GM19193 (cell line): ENCODE results near the gene STXBP3.

ENCODE experiments used
- POLR2A ChIP-seq: IDR thresholded peaks from 4 replicates; pipeline ENCODE4 v1.6.1; 2011; ENCODE audit not compliant: insufficient read depth, insufficient read length; ENCODE audit errors: extremely low read depth

STXBP3 gene

DNA sequence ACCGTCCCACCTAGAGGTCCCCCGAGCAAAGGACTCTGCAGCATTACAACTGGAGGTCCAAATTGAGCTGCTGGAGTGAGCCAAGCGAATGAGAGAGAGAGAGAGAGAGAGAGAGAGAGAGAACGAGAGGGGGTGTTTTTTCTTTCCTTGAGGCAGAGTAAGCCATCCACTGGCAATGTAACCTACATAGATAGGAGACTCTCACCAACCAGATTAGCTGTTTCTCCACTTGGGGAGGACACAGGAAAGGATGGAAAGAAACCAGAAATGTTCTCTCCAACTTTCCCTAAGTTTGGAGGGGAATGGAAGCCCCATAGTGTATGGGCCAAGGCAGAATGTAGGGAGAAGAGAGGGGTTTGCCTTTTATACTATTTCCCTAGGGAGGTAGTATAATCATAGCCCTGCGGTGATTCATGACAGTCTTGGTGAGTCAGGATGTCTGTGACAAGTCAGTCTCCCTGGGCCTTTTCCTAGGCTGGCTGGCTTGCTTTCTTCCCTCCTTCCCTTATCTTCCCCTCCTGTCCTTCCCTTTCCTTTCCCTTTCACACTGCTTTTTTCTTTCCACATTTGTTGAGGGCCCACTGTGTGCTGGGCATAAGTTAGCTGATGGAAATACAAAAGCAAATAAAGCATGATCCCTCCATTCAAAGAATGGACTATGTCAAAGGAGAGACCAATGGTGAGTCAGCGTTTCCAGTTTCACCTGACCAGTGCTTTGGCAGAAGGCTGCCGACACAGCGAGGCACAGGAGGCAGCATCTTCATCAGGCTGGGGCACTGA, 26.6 kb upstream of the STXBP3 start:
- TF ChIP-seq POLR2A, result no peak

DNA sequence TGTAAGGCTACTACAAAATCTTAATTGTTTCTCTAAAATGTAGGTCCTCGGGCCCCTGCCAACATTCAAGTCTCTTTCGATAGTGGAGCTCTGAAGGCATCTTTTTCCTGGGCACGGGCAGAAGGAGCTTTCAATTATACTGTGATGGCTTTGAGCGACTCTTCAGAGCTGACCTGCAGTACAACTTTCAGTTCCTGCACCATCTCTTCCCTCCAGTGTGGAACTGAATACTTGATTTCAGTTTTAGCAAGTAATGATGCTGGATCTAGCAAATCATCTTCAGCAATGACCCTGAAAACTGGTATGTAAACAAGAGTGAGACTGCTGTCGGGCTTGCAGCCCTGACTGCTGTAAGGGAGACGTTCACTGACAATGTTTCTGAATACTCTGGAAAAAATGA, 24.2 kb upstream of the STXBP3 start:
- no peak for TF ChIP-seq POLR2A

DNA sequence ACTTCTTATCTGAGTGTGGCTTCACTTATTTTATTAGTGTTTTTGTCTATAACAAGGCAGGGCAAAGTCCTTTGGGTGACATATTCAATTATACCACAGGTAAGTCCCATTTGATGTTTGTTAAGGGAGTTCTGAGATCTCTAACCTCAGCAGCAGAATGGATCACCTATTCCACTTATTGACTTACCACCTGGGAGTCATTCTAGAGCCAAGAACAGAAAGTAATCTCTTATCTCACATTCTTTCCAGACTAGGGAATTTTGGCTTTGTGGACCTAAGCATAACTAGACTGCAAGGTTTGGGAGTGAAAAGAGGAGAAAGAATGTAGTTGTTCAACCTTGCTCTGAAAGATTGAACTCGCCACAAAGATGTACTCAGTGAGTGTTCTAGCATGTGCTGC, 20.6 kb upstream of the STXBP3 start:
- TF ChIP-seq POLR2A, result no peak

DNA sequence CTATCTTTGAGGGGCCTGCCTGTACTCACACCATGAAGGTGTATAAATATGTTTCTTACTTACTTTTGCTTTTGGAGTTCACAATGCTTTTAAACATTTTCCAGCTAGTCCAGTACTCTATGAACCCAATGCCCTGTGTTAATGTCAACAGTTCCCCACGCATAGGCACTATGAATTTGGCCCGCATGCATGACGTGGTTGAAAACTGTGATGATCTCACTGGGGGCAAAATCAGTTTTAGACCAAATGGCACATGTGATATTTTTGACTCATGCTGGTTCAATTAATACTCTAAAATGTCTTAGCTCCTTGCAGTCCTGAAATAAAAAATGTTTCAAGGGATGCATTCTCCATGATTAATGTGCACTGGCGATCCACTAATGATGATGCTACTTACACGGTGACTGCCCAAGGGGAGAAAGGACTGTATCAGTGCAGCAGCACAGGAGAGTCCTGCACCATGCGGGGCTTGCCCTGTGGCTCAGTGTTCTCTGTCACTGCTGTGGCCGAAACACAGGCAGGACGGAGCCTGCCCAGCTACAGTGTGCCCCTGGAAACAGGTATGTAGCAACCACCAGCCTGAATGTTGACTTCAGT, 18.0 kb upstream of the STXBP3 start:
- no peak for TF ChIP-seq POLR2A

DNA sequence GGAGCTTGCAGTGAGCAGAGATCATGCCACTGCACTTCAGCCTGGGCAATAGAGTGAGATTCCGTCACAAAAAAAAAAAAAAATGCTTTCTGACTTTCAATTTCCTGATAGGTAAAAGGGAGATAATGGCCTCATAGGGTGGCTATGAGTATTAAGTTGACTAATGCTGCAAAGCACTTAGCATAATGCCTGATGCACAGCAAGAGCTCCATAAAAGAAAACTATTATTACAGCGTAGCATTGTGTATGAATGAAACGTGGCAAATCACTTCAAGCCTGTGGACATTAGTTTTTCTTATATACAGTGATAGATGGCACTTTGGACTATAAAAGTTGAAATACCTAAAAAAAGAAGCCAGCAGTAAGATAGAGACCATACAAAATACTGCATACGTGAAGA, 17.0 kb upstream of the STXBP3 start:
- TF ChIP-seq POLR2A, result no peak

DNA sequence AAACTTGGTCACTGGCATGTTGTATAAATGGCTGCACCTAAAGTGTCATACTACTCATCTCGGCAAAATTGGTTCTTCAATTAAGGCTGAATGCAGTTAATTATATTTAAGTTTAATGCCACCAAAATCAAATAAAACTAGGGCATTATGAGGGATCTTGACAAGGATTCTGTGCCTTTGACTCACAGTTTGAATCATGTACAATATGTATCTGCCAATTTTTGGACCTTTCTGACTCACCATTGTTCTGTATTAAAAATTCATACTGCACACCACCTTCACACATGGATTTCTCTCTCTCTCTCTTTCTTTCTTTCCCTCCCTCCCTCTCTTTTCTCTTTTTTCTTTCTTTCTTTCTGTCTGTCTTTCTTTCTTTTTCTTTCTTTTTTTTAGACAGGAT, 14.1 kb upstream of the STXBP3 start:
- TF ChIP-seq POLR2A, result no peak

DNA sequence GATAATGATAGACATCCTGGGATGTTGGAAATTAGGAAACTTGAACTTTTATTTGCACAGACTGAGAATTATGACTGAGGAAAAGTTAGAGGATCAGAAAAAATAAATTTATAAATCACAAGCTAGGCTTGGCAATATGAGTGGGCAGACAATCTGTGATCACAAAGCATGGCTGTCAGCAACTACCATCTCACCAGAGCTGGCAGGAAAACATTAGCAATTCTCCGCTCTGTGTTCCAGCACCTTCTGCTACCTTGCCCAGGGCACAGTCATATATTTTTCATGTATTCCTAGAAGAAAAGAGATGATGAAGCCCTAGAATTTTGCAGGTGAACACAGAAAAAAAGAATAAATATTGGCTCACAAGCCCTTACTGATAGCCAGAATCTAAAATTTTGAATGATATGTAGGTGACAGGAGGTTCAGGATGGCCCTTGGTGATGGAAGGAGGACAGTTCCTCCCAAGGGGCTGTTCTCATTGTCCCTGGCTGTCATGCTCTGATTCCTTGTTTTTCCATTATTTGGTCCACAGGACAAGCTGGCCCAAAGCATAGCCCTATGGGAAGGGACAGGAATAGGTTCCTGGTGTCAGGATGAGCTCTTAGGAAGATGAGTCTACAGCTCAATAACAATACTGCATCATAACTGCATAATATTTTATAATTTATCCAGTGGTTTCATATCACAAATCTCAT, 12.2 kb upstream of the STXBP3 start:
- no peak for TF ChIP-seq POLR2A

DNA sequence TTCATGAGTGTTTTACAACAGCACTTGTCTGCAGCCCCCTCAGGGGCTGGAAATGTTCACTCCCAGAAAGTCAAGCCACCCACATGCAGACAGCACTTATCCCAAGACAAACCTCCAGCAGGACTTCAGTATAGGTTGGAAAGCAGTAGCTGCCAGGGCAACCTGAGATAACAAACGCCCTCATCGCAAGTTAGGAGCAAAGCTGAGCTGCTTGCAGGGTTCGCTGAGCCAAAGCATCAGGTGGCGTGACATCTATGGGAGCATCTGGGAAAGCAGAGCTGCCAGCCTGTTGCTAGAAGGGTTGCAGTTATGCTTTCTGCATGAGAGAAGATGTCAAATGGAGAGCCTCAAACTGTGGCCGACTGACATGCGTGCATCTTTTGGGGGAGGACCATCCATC, 4.2 kb upstream of the STXBP3 start:
- no peak for TF ChIP-seq POLR2A

DNA sequence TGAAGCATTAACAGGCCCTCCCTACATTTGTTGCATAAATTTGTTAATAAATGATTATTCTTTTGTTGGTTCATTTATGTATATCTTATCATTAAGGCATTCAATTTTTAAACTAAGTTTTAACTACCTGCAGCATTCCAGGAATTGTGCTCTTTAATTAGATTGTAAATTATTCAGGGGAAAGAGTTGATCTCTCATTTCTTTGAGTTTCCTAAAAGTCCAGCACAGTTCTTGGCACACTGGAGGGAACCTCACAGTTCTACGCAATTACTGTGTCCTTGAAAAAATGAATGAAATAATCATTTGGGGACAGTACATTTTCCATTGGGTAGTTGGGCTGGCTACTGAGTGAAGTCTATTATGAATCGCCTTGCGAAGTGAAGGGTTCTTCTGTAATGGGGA, 493 bp upstream of the STXBP3 start:
- no peak for TF ChIP-seq POLR2A

DNA sequence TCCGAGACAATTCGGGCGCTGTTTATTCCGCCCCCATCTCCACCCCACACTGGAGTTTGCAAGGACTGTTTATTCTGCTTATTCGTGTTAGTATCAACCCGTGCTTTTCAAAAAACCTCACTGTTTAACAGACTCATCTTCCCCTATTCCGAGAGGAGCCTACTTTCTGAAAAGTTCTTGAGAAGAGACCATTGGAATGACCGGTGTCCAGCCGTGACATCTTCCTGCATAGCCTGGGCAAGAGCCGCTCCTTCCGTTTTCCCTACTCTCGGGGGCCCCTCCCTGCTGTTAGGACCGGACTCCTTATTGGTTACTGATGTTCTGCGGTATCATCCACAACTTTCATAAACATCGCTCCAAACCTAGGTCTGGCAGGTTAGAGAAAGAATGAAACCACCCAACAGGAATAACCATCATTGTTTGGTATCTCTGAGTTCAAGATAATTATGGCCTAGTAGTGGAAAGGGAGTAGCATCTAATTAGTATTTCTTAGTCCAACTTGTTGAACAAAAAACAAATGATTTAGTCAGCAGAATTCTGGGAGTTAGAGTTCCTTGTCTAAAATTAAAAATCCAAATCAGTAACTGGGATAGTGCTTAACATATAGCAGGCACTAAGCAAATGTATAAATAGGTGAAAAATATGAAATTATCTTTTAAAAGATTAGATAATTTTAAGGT, 837 bp downstream of the STXBP3 start:
- no peak for TF ChIP-seq POLR2A

DNA sequence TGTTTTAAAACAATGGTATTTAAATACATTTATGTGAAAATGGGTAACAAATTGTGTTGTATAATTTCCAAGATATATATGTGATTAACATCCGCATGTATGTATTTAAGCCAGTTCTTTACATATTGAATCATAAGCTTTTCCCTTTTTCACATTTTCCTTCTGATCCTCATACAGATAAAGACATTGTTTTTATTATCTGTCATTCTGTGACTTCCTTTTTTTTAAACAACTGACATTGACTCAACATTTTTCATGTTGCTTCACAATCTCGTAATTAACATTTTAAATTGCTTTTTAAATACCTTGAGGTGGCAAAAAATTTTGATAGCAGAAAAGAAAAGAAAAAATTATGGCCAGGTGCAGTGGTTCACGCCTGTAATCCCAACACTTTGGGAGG, 1.4 kb downstream of the STXBP3 start:
- no peak for TF ChIP-seq POLR2A

DNA sequence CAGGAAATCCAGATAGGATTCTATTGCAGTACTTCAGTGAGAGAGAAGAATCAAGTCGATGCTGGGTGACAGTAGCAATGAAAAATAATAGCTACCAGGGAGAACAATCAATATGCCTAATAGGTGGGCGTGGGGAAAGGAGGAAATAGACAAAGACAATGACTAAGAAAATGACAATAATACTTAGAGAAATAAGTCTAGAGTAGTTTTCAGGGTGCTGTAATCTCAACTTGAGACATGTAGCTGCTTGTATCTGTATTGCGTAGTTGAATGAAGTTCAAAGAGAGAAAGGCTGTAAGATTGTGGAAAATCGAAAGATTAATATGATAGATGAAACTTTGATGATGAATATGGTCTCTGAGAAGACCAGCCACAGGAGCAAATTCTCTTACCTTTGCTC, 2.6 kb downstream of the STXBP3 start:
- no peak for TF ChIP-seq POLR2A

DNA sequence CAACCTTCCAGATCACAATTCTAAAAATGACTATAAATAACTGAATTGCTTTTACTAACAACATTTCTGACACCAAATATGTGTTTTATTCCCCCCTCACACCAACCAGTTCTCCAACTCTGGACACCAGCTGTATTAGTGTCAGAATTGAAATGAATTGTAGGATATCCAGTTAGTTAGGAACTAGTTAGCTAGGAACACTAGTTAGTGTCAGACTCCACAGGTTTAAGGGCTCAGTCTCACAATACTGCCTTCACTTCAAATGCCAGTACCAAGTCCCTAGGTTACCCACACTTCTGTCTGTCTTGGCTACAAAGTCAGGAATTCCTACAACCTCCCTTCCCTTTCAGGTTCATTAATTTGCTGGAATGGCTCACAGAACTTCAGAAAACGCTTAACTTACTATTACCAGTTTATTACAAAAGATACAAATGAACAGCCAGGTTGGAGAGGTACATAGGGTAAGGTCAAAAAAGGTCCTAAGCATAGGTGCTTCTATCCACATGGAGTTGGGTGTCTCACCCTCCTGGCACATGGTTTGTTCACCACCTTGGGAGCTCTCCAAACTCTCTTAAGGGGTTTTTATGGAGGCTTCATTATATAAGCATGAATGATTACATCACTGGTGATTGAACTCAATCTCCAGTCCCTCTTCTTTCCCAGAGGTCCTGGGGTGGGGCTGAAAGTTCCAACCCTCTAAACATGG, 4.2 kb downstream of the STXBP3 start:
- TF ChIP-seq POLR2A, result no peak

DNA sequence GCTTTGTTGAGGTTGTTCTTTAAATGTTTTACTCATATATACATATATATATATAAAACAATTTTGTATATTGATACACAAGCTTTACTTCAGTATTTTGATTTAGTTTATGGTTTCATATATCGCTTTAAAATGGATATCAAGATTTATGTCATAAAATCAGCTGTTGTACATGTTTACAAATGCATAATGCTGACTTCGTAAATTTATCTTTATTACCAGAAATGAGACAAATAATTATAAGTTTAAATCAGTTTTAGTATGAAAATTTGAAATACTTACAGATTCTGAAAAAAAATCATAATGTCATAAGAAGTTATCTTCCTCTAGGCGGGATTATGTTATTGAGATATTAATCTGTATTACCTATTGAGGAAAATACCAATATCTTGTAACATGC, 6.9 kb downstream of the STXBP3 start:
- no peak for TF ChIP-seq POLR2A

DNA sequence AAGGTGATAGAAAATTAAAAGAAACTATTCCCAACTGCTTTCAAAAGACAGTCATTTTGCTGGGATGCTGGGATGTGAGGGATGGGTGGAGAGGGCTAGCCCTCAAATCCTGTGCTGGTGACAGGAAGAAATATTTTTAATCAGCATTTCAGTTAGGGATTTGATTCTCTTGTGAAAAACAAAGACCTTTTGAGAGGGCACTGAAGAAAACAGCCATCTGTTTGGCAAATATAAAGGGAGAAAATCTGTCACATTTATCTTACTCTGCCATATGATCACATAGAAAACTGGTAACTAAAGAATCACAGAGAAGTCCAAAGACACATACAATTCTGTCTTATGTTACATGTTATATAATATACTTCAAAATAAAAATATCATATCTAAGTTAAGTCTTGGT, 12.3 kb downstream of the STXBP3 start:
- no peak for TF ChIP-seq POLR2A

DNA sequence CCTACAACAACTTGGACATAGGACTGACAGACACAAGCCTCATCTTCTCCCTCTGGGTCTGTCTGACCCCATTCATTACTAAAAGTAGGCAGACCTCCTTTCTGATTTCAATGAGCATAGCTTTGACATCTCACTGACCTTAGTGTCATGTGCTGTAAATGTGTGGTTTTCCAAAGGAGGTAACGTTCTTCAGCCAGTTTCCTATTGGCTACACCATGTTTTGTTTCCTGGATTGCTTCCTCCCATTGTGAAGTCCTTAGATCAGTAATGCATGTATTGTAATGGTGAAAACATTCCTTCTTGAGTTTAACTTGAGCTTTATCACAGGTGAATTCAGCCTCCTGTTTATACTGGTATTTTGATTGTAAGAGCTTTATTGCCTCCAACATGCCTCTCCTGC, 20.6 kb downstream of the STXBP3 start:
- TF ChIP-seq POLR2A, result no peak

DNA sequence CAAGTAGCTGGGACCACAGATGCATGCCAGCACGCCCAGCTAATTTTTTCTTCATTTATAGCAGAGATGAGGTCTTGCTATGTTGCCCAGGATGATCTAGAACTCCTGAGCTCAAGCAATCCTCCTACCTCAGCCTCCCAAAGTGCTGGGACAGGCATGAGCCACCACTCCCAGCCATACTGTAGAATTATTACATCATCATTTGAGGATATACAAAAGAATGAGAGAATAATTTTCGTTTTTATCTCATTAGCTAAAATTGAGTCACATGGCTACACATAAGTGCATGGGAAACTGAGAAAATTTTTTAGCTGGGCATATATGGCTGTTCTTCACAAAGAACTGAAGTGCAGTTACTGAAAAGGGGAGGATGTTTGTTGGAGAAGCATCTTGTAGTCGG, 21.2 kb downstream of the STXBP3 start:
- no peak for TF ChIP-seq POLR2A
